A549 (cell line): Measurements from ENCODE around the gene KCNA3. TPM values are rescaled to one million over a fixed set of nuclear protein-coding genes. Genes with fewer than 3 reads are reported as not detected.
"Not testable (repeated sequence)": the region's sequence is repeated elsewhere in the genome, so short reads cannot be mapped to it uniquely, and the experiment has no call there.

Experiments used
- ATAC-seq, 2 experiments: fragments of 200-7000 bp in 1 of 2; fragments of >200 bp in 1 of 2; cut with Nextera tagmentation in 1 of 2; cut with Tn5 transposase in 1 of 2; 3 replicates each; pipeline versions ENCODE4 v1.8.0 to v1.9.1; 2018 to 2020; ENCODE audit warnings: mild to moderate bottlenecking in 1 of 2, moderate library complexity in 1 of 2
- CTCF ChIA-PET: fragments of 300-600 bp; sonication (Branson Sonifier 250); formaldehyde crosslinking; extraction: SDS; loops from one replicate; lab custom pipeline; 2021; ENCODE audit warnings: antibody characterized with exemption, inconsistent platforms; lab: Yijun Ruan, JAX
- POLR2A ChIA-PET: fragments of 350-600 bp; formaldehyde crosslinking; extraction: SDS; loops from one replicate; lab custom pipeline; 2021; ENCODE audit warnings: antibody characterized with exemption, inconsistent platforms; lab: Yijun Ruan, JAX
- DNase-seq, 2 experiments: peaks; one replicate each; pipeline versions ENCODE4 v3.0.0 to v3.0.0-alpha.2; 2011 to 2016; ENCODE audit warnings: low read depth in 1 of 2, low spot score in 1 of 2
- FAIRE-seq: peaks from 2 replicates; lab custom pipeline; 2011; peaks lifted over from hg19 to GRCh38; lab: Jason Lieb, UNC
- H3K27ac ChIP-seq, 2 experiments: fragments of >200 bp; sonication (Bioruptor Twin); formaldehyde crosslinking; 3 replicates each; pipeline ENCODE4 v1.5.1; 2016 to 2017
- H3K4me1 ChIP-seq: fragments of >200 bp; sonication (Bioruptor Twin); formaldehyde crosslinking; 3 replicates; pipeline ENCODE4 v1.6.1; 2016
- H3K4me2 ChIP-seq: fragments of >200 bp; sonication (Bioruptor Twin); formaldehyde crosslinking; 3 replicates; pipeline ENCODE4 v1.6.1; 2016
- H3K4me3 ChIP-seq: fragments of >200 bp; sonication (Bioruptor Twin); formaldehyde crosslinking; 3 replicates; pipeline ENCODE4 v1.5.1; 2016
- H3K9me3 ChIP-seq: fragments of >200 bp; sonication (Bioruptor Twin); formaldehyde crosslinking; 3 replicates; pipeline ENCODE4 v1.6.1; 2016
- ATOH8 ChIP-seq: fragments of 250-450 bp; sonication (Bioruptor Pico); IDR thresholded peaks from 2 replicates; pipeline ENCODE4 v1.5.0; 2020; ENCODE audit warnings: low read depth, mild to moderate bottlenecking, moderate library complexity
- CBX2 ChIP-seq: fragments of 200-600 bp; sonication (generic); IDR thresholded peaks from 2 replicates; pipeline ENCODE4 v1.6.1; 2016; ENCODE audit warnings: low read depth, mild to moderate bottlenecking, borderline replicate concordance
- CHD4 ChIP-seq: fragments of 200-600 bp; sonication (generic); IDR thresholded peaks from 2 replicates; pipeline ENCODE4 v1.6.1; 2016; ENCODE audit warnings: antibody characterized with exemption, mild to moderate bottlenecking, borderline replicate concordance
- EHF ChIP-seq: fragments of 250-450 bp; sonication (Bioruptor Pico); IDR thresholded peaks from 2 replicates; pipeline ENCODE4 v1.5.0; 2020; ENCODE audit warnings: mild to moderate bottlenecking
- EHMT2 ChIP-seq: fragments of 200-600 bp; sonication (generic); IDR thresholded peaks from 2 replicates; pipeline ENCODE4 v1.6.1; 2016; ENCODE audit warnings: antibody characterized with exemption, low read depth, mild to moderate bottlenecking, moderate library complexity
- FOSB ChIP-seq: fragments of 250-450 bp; sonication (Bioruptor Pico); IDR thresholded peaks from 2 replicates; pipeline ENCODE4 v1.5.0; 2020; ENCODE audit warnings: mild to moderate bottlenecking, moderate library complexity
- FOSL2 ChIP-seq, 2 experiments: fragments of 450-650 bp in 1 of 2; fragments of >200 bp in 1 of 2; sonication (Bioruptor Twin) in 1 of 2; formaldehyde crosslinking; IDR thresholded peaks; 2 replicates each; pipeline versions ENCODE4 v1.5.0 to v1.6.1; 2016 to 2020; ENCODE audit warnings: mild to moderate bottlenecking in 1 of 2, moderate library complexity in 1 of 2
- FOXS1 ChIP-seq: fragments of 250-450 bp; sonication (Bioruptor Pico); IDR thresholded peaks from 2 replicates; pipeline ENCODE4 v1.5.0; 2020; ENCODE audit warnings: mild to moderate bottlenecking, moderate library complexity
- GATA3 ChIP-seq: IDR thresholded peaks from 2 replicates; pipeline ENCODE4 v1.6.1; 2012; ENCODE audit warnings: borderline replicate concordance
- HEYL ChIP-seq: fragments of 250-450 bp; sonication (Bioruptor Pico); IDR thresholded peaks from 2 replicates; pipeline ENCODE4 v1.8.0; 2021; ENCODE audit warnings: mild to moderate bottlenecking, moderate library complexity
- HOXB13 ChIP-seq: fragments of 250-450 bp; sonication (Bioruptor Pico); IDR thresholded peaks from 2 replicates; pipeline ENCODE4 v1.5.0; 2020; ENCODE audit warnings: low read depth, mild to moderate bottlenecking, moderate library complexity
- JUN ChIP-seq, 2 experiments: fragments of >200 bp; sonication (Bioruptor Twin); formaldehyde crosslinking; IDR thresholded peaks; 2 replicates in 1 of 2; 3 replicates in 1 of 2; pipeline ENCODE4 v1.6.1; 2016 to 2017
- JUNB ChIP-seq: fragments of >200 bp; sonication (Bioruptor Twin); formaldehyde crosslinking; IDR thresholded peaks from 2 replicates; pipeline ENCODE4 v1.6.1; 2016
- KDM1A ChIP-seq: fragments of 200-600 bp; sonication (generic); IDR thresholded peaks from 2 replicates; pipeline ENCODE4 v1.6.1; 2016; ENCODE audit warnings: low read depth, mild to moderate bottlenecking
- MYC ChIP-seq: IDR thresholded peaks from 2 replicates; pipeline ENCODE4 v1.6.1; 2012; ENCODE audit warnings: mild to moderate bottlenecking, inconsistent platforms, low read length, improper control_type of control experiment, borderline replicate concordance
- NFE2L2 ChIP-seq: fragments of 150-350 bp; conservative IDR thresholded peaks from 2 replicates; pipeline ENCODE4 v1.6.1; 2014; ENCODE audit warnings: low read length
- NR3C1 ChIP-seq: fragments of >200 bp; sonication (Bioruptor Twin); formaldehyde crosslinking; IDR thresholded peaks from 3 replicates; pipeline ENCODE4 v1.6.1; 2017
- PBX3 ChIP-seq: IDR thresholded peaks from 2 replicates; pipeline ENCODE4 v1.6.1; 2012
- PHF8 ChIP-seq: fragments of 200-600 bp; sonication (generic); IDR thresholded peaks from 2 replicates; pipeline ENCODE4 v1.6.1; 2016; ENCODE audit warnings: low read depth, mild to moderate bottlenecking, antibody characterized with exemption, moderate library complexity, borderline replicate concordance
- POLR2A ChIP-seq: IDR thresholded peaks from 2 replicates; pipeline ENCODE4 v1.6.1; 2012; ENCODE audit warnings: mild to moderate bottlenecking, low read length
- RCOR1 ChIP-seq: fragments of 150-350 bp; IDR thresholded peaks from 2 replicates; pipeline ENCODE4 v1.6.1; 2014; ENCODE audit warnings: antibody characterized with exemption, low read length, low read depth
- SMC3 ChIP-seq: fragments of >200 bp; sonication (Bioruptor Twin); formaldehyde crosslinking; IDR thresholded peaks from 3 replicates; pipeline ENCODE4 v1.6.1; 2018; ENCODE audit warnings: inconsistent platforms
- TFCP2L1 ChIP-seq: fragments of 250-450 bp; sonication (Bioruptor Pico); IDR thresholded peaks from 2 replicates; pipeline ENCODE4 v1.5.0; 2021; ENCODE audit warnings: mild to moderate bottlenecking
- ZC3H11A ChIP-seq: fragments of 450-650 bp; IDR thresholded peaks from 2 replicates; pipeline ENCODE4 v1.6.1; 2014; ENCODE audit warnings: antibody characterized with exemption, mild to moderate bottlenecking
- ZFP36 ChIP-seq: fragments of 450-650 bp; IDR thresholded peaks from 2 replicates; pipeline ENCODE4 v1.6.1; 2014; ENCODE audit warnings: borderline replicate concordance; ENCODE audit not compliant: partially characterized antibody
- ZSCAN20 ChIP-seq: fragments of 250-450 bp; sonication (Bioruptor Pico); IDR thresholded peaks from 2 replicates; pipeline ENCODE4 v1.8.0; 2022; ENCODE audit warnings: mild to moderate bottlenecking, moderate library complexity
- WGBS: methylation state at CpG from one replicate; pipeline ENCODE4 v1.1.6; 2017; ENCODE audit errors: missing lambda C conversion rate; 5-methylcytosine and 5-hydroxymethylcytosine counted together
- polyA plus RNA-seq, 4 experiments: library from polyadenylated mRNA; depleted of rRNA in 3 of 4; stranded (reverse); fragments of >200 nt; fragmentation: RNase III in 1 of 4; extraction: RNeasy Plus Mini Kit Qiagen cat#74134 plus additional on column Dnase treatment in 1 of 4; gene quantifications; 2 replicates in 3 of 4; 3 replicates in 1 of 4; pipeline ENCODE4 v1.2.3, GENCODE V29; 2011 to 2017

KCNA3 gene
- polyA plus RNA-seq, 2 of the 4 experiments (the other 2 are of a cell fraction): not detected

- no peak overlapping the region for H3K27ac ChIP-seq
- TF ChIP-seq EHF (CRISPR knock-in tag) (no peak), ZSCAN20 (no peak), MYC (no peak), PBX3 (no peak), KDM1A (no peak), NFE2L2 (no peak), SMC3 (no peak), FOXS1 (CRISPR knock-in tag) (no peak), RCOR1 (no peak), HOXB13 (CRISPR knock-in tag) (no peak), NR3C1 (no peak), FOSL2 (IDR thresholded peaks at IDR 0.05) (no peak), FOSL2 (CRISPR knock-in tag; IDR thresholded peaks at IDR 0.05) (no peak), HEYL (CRISPR knock-in tag) (no peak), ZC3H11A (no peak), CBX2 (no peak)
- DNase-seq (no peak), FAIRE-seq (no peak), ATAC-seq (no peak)
- ChIA-PET CTCF (interaction anchor here (1.2 kb wide), 1 partner anchor 22 kb away, joined by 3 read pairs; no protein-coding TSS in a partner anchor), POLR2A (no interaction called here)
- no peaks in the 10 kb centered on the region for H3K9me3 ChIP-seq
- no peak overlapping the region for H3K4me3 ChIP-seq
- no peak overlapping the region for H3K4me2 ChIP-seq
- no peaks in the 10 kb centered on the region for H3K4me1 ChIP-seq
- 45% methylated on average over 2 of the region's 2 CpGs for WGBS
These were observed 11.5 kb downstream of the KCNA3 start for GRCh38 chr1:110663241-110663640.

- H3K27ac ChIP-seq, H3K4me2 ChIP-seq, H3K9me3 ChIP-seq, H3K4me1 ChIP-seq, DNase-seq, H3K4me3 ChIP-seq, ATAC-seq, POLR2A ChIA-PET, CTCF ChIA-PET, FAIRE-seq: not testable (repeated sequence)
- WGBS: 14% methylated on average over 3 of the region's 3 CpGs
These were observed 15.2 kb downstream of the KCNA3 start for GRCh38 chr1:110659559-110659958.

GRCh38 chr1:110657351-110657750 lies 17.4 kb downstream of the KCNA3 start:
- no peak overlapping the region for H3K27ac ChIP-seq
- no peak overlapping the region for H3K4me3 ChIP-seq
- POLR2A ChIA-PET: no interaction called here
- no peak for FAIRE-seq
- no peak for DNase-seq
- no peaks in the 10 kb centered on the region for H3K9me3 ChIP-seq
- H3K4me2 ChIP-seq: no peak overlapping the region
- no peak for TF ChIP-seq PHF8
- TF ChIP-seq, all 56 proteins: peak for 0
- no peak for ATAC-seq
- CTCF ChIA-PET: no interaction called here
- no peaks in the 10 kb centered on the region for H3K4me1 ChIP-seq
- WGBS: 12% methylated on average over 2 of the region's 2 CpGs

- TF ChIP-seq EHMT2 (no peak), ZC3H11A (no peak), GATA3 (no peak), ZFP36 (no peak), TFCP2L1 (CRISPR knock-in tag) (no peak), JUNB (no peak), JUN (IDR thresholded peaks at IDR 0.05) (no peak), ATOH8 (no peak), FOSB (no peak), PBX3 (no peak), POLR2A (no peak), CHD4 (no peak), RCOR1 (no peak), HOXB13 (CRISPR knock-in tag) (no peak)
- DNase-seq (no peak), FAIRE-seq (no peak), ATAC-seq (no peak)
- H3K4me1 ChIP-seq: no peaks in the 10 kb centered on the region
- no peak overlapping the region for H3K4me2 ChIP-seq
- ChIA-PET CTCF (no interaction called here), POLR2A (no interaction called here)
- no peaks in the 10 kb centered on the region for H3K9me3 ChIP-seq
- 1% methylated on average over 2 of the region's 2 CpGs for WGBS
- no peak overlapping the region for H3K4me3 ChIP-seq
- H3K27ac ChIP-seq: no peak overlapping the region
These were observed 24.1 kb downstream of the KCNA3 start for GRCh38 chr1:110650609-110651008.
